Non-pigmented ciliary epithelial cell (primary cell): ENCODE data around the gene SNX21.
"Not testable (repeated sequence)": the region's sequence is repeated elsewhere in the genome, so short reads cannot be mapped to it uniquely, and the experiment has no call there.

Source experiments
- DNase-seq: peaks from one replicate; pipeline ENCODE4 v3.0.0-alpha.2; 2010; ENCODE audit warnings: low read depth

SNX21 gene, protein sequence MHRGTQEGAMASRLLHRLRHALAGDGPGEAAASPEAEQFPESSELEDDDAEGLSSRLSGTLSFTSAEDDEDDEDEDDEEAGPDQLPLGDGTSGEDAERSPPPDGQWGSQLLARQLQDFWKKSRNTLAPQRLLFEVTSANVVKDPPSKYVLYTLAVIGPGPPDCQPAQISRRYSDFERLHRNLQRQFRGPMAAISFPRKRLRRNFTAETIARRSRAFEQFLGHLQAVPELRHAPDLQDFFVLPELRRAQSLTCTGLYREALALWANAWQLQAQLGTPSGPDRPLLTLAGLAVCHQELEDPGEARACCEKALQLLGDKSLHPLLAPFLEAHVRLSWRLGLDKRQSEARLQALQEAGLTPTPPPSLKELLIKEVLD

DNA sequence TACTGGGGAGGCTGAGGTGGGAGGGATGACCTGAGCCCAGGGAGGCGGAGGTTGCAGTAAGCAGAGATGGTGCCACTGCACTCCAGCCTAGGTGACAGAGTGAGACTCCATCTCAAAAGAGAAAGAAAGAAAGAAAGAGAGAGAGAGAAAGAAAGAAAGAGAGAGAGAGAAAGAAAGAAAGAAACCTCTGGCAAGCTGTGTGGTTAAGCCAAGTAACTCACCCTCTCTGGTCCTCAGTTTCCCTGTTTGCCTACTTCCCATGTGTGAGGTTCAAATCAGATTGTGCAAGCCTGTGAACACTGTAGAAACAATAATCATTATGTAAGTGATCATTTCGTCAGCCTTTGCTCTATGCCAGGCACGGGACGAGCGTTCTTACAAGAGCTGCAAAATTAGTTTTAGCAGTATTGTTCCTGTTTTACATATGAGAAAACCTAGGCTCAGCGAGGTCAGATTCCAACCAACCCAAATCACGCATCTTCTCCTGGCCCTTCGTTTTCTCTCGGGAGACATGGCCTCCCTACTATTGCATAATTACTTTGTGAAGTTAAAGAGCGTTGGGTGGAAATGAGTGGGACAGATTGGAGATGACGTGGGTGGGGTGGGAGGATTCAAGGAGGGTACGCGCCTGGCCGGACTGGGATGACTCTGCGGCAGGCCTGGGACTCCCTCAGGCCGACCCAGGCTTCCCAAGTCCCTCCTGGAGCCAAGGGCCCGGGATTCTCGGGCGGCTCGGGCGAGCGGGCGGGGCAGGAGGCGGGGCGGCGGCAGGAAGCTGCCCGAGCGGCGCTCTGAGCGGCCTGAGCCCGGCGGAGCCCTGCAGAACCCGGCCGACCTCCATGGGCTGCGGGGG, at the start of gene SNX21:
Gene SNX21, plus strand, starts transcription at position 770 of the 853 bp plus-strand sequence. CDS start 121 bp downstream, outside the sequence.
- DNase-seq, result peak; percentile 60

DNA sequence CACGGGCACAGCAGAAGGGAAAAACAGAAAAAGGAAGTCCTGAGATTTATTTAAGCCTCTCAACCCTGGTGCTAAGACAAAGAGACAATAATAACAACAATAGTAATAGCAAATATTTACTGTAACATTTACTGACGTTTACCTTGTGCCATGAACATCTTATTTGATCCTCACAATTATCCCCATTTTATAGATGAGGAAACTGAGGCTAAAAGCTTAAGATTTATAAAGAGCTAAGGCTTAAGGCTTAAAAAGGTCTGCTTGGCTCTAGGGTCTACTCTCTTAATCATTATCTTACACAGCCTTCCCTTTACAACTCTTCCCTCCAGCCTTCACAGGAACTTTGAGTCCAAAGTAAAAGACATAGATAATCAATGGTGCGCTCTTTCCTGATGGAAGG, 45.2 kb upstream of the SNX21 start:
- no peak for DNase-seq

DNA sequence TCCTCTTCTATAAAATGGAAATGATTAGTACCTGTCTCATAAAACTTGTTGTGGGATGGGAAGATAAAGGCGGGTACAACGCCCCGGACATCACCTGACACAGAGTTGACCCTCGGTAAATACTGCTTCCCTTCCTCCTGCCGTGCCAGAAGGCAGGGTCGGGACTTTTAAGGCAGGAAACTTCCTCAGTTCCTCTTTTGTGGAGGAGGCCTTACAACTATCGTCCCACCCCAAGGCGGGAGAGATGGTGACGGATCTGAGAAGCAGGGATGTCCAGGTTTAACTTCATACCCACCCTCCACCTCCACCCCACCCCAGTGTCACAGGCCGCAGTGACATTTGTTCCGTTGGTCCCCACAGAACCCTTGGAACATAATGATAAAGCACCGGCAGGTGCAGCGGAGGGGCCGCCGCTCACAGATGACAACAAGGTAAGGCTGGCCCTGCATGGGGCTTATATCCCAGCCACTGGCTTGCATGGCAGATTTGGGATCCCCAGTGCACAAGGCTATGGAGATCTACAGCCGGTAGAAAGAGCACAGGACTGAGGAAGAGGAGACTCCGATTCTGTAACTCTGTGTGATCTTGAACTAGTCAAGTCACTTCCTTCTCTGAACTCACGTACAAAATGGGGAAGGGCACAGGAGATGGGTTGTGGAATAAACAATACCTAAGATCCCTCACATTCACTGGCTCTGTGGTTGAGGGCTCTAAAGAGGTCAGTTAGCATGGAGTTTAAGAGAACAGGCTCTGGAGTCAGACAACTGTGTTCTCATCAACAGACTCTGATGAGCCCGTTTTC, 41.1 kb upstream of the SNX21 start:
- DNase-seq, result no peak

DNA sequence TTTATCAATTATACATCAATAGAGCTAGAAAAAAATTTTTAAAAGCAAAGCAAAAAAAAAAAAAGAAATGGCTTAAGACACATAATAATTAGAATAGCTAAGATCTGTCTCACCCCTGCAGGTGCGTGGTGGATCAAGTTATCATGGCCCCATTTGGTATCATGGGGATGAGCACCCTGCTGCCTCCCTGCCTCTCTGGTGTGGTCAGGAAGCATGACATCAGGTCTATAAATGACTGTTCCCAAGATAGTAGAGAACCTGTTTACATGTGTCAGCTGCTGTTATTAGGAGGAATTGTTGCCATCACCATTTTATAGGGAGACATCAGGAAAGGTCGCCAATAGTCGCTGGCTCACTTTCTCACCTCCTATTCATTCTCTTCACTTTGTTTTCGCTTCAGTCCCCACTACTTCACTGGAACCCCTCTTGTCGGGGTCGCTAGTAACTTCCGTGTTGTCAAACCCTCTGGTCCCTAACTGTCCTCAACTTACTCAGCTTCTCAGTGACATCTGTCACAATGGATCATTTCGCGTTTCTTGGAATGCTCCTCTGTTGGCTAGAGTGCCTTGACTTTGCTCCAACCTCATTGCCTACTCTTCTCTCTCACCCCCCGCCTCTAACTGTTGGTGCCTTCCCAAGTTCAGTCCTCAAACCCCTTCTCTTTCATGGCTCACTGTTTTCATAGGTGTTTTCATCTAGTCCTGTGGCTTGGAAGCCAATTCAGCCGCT, 37.1 kb upstream of the SNX21 start:
- DNase-seq, result no peak

DNA sequence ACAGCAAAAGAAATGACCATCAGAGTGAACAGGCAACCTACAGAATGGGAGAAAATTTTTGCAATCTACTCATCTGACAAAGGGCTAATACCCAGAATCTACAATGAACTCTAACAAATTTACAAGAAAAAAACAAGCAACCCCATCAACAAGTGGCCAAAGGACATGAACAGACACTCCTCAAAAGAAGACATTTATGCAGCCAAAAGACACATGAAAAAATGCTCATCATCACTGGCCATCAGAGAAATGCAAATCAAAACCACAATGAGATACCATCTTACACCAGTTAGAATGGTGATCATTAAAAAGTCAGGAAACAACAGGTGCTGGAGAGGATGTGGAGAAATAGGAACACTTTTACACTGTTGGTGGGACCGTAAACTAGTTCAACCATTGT, 36.1 kb upstream of the SNX21 start:
- DNase-seq, result not testable (repeated sequence)

DNA sequence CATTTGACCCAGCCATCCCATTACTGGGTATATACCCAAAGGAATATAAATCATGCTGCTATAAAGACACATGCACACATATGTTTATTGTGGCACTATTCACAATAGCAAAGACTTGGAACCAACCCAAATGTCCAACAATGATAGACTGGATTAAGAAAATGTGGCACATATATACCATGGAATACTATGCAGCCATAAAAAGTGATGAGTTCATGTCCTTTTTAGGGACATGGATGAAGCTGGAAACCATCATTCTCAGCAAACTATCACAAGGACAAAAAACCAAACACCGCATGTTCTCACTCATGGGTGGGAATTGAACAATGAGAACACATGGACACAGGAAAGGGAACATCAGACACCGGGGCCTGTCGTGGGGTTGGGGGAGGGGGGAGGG, 35.6 kb upstream of the SNX21 start:
- DNase-seq, result not testable (repeated sequence)

DNA sequence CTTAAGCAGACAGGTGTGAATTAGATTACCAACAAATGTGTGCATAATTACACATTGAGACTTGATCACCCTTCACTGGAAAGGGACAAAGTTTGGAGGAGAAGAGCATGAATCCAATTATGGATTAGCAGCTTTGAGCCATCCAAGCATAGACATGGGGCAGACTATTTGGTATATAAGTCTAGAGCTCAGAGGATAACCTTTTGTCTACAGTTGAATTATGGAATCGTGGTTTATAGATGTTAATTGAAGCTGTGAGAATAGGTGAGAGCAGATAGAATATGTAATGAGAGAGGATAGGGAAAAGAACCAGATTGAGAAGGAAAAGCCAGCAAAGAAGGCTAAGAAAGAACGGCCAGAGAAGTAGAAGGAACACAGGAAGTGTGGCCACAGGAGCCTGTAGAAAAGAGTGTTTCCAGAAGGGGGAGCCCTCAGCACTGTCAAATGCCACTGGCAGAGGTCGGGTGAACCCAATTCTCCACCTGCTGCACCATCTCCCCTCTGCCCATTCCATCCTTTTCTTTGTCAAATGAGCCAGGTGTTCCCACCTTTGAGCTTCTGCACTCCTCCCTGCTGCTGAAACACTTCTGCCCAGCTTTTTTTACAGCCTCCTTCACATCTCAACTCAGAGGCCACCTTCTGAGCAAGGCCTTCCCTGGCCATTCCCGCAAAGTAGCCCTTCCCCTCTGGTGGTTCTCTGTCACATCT, 34.5 kb upstream of the SNX21 start:
- DNase-seq, result no peak

DNA sequence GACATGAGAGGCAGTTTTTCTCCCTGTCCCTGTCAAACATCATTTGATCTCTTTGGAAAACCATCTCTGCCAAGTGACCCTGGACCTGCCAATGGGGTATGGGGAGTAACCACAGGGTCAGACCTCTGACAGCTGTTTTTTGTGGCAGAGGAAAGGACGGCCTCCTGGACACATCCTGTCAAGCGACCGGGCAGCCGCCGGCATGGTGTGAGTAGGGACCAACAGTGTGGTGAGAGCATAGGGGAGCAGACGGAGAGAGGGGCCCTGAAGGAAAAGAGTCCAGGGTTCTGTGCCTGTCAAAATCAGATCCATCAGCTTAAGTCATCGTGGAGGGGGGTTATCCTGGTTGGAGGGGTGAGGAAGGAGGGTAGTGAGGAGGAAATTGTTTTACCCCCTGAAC, 31.7 kb upstream of the SNX21 start:
- no peak for DNase-seq

DNA sequence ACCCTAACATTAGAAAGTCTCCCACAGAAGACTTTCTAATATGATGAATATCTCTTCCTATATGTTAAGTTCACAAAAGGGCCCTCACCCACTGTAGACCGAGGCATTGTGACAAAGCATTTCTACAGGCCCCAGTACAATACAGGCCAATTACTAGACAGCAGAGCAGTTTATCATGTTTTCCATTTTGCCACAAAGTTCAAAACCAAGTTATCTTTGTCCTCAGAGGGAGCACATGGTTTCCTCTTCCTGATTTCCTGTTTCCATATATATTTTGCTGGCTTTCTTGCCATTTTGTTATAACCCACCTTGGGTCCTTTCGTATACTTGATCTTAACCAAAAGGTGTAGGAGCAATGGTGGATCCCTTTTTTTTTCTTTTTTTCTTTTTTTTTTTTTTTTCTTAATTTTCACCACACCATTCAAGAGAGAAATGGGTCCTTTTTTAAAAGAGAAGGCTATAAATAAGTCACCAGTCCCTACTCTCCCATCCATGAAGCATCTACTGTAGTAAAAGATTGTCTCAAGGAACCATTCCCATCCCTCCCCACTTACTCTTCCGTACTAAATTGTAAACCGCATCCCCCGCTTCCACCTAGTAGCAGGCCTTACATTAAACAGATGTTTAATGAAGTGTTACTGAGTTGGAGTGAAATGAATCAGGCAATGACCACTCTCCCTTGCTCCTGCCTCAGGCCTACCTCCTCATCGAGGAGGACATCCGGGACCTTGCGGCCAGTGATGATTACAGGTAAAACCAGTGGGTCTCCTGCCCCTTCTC, 23.2 kb upstream of the SNX21 start:
- no peak for DNase-seq

DNA sequence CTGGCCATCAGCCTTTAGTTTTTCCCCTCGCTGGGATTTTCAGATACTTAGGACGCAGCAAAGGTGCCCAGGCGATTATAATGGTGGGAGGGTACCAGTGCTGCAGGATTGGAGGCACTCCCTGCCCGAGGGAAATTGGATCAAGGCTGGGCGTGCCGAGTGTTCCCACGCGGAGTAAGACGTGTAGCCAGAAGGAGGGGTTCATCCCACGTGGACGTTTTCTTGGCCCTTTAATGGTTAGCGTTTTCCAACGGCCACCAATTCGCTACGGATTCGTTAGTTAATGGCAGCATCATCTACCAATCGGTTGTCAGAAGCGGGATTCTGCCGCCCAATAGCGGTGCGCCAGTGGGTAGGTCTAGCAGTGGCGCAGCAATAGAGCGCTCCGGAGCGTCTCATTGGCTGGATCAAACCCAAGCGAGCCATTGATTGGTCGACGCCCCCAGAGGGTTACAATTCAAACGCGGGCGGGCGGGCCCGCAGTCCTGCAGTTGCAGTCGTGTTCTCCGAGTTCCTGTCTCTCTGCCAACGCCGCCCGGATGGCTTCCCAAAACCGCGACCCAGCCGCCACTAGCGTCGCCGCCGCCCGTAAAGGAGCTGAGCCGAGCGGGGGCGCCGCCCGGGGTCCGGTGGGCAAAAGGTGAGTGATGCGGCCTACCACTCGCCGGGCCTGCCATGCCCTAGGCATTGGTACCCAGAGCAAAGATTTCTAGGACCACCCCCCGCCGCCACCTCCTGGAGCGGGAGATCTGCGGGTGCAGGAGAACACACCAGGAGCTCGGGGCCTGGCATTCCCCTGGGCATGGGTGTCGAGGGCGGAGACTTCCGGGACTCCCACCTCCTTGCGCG, 21.2 kb upstream of the SNX21 start, which contains the start of gene UBE2C:
Gene UBE2C, plus strand, starts transcription at position 488 of the 849 bp plus-strand sequence. Its CDS starts 52 bp downstream, at position 540.
- peak; percentile 99 for DNase-seq

DNA sequence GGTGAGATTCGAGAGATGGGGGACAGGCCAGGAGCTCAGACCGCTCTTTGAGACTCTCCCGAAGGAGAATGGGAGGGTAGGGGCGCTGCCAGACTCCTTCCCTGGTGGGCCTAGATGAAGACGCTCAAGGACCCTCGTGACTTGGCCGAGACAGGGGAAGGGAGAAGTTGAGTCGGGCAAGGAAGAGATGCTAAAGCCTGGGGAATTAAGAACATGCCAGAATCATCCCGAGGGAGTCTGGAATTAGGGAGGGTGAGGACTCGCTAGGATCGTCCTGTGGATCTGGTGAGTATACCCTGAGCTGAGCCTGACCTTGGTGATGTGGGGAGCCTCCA, 20.6 kb upstream of the SNX21 start:
- no peak for DNase-seq

DNA sequence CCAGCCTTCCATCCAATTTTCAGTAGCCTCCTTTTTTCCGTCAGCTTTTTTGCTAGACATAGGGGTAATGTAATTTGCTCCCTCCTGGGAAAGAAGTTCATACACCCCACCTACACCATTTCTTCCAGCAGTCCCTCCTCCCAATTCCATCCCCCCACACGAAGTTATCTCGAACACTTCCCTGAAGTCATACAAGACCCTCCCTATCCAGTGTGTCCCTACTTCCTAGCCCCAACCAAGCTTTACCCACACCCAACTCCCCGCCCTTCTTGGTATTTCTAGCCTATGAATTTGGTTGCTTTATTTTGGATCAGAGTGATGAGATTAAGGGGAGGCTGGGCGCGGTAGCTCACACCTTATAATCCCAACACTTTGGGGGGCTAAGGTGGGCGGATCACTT, 20.1 kb upstream of the SNX21 start:
- DNase-seq, result no peak

DNA sequence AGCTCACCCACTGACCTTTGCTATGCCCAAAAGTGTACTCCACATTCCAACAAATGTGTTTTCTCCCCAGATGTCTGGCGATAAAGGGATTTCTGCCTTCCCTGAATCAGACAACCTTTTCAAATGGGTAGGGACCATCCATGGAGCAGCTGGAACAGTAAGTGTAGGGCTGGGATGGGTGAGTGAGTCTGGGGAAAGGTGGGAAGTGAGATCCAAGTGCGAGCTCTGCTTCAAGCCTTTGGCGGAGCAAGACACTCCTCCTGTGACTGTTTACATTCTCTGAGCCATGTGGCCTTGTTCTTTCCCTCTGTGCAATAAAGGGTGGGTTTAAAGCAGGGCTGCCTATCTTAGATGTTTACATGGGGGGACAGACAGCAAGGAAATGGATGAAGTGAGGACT, 19.3 kb upstream of the SNX21 start:
- no peak for DNase-seq

DNA sequence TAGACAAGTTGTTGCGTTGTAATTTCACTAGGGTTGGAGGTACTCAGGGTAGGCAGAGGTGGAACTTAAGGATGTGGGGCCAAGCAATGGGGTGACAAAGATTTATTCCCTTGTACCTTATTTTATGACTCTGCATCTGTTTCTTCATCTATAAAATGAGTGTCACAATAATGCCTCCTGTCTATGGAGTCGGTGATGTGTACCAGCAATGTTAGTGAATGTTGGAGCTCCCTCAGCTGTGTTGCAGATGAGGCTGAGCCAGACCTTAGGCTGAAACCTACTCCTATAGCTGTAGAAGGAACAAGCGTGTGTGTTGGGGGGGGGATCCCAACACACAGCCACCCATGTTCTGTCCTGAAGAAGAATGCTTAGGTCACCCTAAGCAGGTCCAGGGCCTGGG, 16.6 kb upstream of the SNX21 start:
- no peak for DNase-seq

DNA sequence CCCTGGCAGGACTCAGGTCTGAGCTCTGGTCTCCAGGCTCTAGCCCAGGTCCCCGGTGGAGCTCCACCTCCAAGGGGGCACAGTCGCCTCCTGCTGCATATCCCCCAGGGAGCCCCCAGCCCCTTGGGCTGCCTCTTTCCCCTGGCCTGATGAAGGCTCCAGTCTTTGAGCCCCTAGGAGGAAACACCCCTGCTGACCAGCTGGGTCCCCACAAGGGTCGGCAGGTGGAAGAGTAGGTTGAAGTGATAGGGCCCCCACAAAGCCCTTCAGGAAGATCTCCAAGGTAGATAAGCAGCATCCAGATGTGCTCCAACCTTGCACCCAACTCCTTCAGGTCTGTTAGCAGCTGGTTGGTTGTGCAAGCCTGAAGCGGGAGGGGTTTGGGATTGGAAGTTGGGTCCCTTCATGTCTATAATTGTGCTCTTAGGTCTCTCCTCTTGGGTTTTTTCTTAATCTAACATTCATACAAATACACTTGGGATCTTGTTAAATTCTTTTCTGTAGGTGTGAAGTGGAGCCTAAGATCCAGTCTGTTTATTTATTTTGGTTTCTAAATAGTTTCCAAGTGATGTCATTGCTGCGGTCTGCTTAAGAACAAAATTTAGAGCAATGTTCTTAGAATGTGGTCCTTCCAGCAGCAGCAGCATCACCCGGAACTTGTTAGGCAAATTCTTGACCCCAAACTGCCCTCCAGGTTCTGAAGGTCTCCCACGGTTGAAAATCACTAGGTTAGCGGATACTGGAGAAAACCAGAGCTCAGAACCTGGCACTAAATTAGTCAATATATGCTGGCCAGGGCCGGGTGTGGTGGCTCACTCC, 16.0 kb upstream of the SNX21 start:
- DNase-seq, result peak; percentile 87

DNA sequence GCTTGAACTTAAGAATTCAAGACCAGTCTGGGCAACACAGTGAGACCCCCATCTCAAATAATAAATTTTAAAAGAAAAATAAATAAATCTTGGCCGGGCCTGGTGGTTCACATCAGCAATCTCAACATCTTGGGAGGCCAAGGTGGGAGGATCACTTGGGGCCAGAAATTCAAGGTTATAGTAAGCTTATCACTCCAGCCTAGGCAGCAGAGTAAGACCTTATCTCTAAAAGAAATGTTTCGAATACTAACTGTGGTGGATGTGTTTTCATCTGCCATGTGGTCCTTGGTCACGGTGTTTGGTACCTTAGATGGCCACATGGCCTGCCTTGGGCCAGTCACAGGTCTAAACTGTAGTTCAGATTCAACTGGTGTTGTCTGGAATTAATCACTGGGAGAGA, 15.4 kb upstream of the SNX21 start:
- no peak for DNase-seq

DNA sequence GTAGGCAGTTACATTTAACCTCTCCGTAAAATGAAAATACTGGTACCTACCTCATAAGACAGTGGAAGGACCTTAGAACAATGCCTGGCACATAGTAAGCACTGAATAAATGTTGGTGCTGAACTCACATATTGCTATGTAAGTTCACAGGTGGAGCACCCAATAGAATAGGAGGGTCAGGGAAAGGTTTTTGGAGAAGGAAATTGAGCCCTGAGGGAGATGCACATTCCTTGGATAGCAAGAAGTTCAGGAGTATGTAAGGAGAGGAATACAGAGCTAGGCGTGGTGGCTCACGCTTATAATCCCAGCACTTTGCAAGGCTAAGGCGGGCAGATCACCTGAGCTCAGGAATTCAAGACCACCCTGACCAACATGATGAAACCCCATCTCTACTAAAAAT, 14.1 kb upstream of the SNX21 start:
- DNase-seq, result no peak

DNA sequence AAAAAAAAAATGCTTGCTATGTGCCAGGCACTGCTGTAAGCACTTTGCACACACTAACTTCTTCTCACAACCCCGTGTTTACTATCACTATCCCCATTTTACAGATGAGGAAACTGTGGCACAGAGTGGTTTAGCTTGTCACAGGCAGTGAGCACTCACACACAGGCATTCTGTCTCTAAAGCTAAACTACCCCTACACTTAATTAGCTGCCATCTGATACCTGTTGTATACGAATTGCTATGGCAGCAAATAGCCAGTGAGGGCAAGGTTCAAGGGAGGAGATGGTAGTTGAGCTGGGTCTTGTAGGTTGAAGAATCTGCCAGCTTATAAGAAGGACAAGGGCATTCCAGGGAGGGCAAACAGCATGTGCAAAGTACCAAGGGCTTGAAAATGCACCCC, 11.7 kb upstream of the SNX21 start:
- DNase-seq, result no peak

DNA sequence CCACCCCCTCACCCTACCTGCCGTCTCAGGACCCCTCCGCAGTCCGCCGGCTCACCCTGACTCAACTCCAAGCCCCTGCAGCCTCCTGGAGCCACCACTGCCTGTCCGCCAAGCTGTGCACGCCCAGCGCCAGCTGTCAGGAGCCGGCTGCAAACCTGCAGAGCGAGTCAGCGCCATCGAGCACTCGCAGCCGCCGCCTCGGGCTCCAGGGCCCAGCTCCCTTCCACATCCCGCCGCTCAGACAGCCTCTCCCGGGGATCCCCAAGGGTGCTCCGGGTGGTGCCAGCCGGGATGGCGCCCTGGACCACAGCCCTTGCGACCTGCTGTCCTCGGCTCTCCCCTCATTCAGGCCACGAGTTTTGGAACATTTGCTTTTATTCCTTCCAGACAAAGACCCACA, 10.7 kb upstream of the SNX21 start:
- no peak for DNase-seq
